PC-3 (cell line): ENCODE measurements around the gene FAHD2A.
"Not testable (repeated sequence)": the region's sequence is repeated elsewhere in the genome, so short reads cannot be mapped to it uniquely, and the experiment has no call there.

Experiments
- CTCF ChIP-seq: fragments of 300-600 bp; sonication (generic); conservative IDR thresholded peaks from 2 replicates; pipeline ENCODE4 v1.5.1; 2017; ENCODE audit warnings: antibody characterized with exemption, low read depth, mild to moderate bottlenecking, low read length
- EZH2 ChIP-seq: fragments of 300-600 bp; sonication (generic); IDR thresholded peaks from one replicate; pipeline ENCODE4 v1.6.1; 2017; ENCODE audit warnings: antibody characterized with exemption, mild to moderate bottlenecking, low read length; ENCODE audit not compliant: unreplicated experiment

- not testable (repeated sequence) for TF ChIP-seq CTCF, EZH2
Measured at GRCh38 chr2:95415138-95415537, 12.6 kb downstream of the FAHD2A start.
